HG02938 (cell line): Measurements from ENCODE around the gene RNU6-7.

ENCODE experiments used
- ATAC-seq: cut with Tn5 transposase; IDR thresholded peaks from one replicate; pipeline ENCODE4 v1.9.1; 2021; ENCODE audit warnings: mild to moderate bottlenecking, moderate library complexity; ENCODE audit not compliant: unreplicated experiment

The RNU6-7 gene

DNA sequence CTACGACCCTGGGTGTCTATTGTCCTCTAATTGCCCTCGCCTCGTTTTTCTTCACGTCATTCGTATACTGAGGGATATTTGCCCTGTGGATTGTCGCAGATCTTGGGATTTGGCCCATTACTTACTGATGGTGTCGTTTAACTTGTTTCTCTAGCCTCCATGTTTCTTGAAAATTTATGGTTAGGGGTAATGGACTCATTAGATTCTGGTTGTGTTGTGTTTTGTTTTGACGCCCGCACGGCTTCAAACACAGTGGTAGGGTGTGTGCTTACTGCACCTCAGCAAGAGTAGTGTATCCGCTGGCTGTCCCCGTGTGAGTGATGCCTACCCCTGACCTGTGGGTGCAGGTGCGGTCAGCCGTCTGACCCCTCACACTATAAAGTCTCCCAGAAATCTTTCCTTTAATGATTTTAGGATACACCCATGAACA is 2.1 kb downstream of the RNU6-7 start:
- ATAC-seq, result no peak

DNA sequence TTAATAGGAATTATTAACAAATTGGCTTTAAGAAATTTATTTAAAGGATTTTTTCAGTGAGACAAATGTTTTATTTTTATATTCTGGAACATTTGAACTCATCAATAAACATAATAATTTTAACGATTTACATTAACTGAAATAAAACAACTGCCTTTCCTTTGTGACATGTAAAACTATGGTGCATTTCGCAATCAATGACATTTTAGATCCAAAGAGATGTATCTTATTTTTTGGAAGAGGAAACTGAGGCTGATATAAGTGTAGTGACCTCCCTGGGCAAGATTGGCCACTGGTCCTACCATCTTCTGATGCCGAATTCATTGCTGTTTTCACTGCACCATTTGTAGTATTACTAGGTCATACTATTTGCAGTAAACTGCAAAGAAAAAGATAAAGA is 3.7 kb downstream of the RNU6-7 start:
- ATAC-seq, result no peak

DNA sequence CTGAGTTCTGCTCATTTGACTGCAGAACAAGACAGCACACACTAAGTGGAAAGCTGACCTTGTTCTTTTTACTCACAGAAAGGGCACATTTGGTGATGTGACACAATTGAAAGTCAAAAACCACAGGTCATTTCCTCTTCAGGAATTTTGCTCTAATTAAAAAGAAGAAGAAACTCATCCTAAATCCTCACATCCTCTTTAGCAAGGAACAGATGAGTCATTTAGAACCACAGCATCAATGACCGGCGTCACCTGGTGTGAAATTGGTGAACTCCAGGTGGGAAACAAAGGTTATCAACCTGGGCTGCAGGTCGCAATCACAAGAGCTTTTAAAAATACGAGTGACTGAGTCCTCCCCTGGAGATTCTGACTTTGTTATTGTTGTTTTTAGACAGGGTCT is 4.1 kb downstream of the RNU6-7 start:
- no peak for ATAC-seq

DNA sequence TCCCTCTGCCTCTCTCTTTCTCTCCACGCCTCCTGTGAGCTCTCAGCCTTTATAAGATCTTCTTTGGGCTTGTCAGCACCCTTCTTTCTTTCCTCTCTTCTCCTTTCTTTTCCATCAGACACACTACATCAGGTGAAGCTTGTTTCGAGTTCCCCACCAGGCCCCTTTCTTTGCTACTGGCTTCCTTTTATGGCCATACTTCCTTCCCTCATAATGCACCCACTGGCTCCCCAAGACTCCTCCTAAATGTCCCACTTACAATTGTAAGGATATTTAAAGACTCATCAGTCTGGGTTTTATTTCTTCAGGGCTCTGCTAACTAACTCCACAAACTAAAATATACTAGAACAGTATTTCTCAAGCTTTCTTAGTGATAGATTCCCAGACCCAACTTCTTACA is 4.7 kb downstream of the RNU6-7 start:
- no peak for ATAC-seq

DNA sequence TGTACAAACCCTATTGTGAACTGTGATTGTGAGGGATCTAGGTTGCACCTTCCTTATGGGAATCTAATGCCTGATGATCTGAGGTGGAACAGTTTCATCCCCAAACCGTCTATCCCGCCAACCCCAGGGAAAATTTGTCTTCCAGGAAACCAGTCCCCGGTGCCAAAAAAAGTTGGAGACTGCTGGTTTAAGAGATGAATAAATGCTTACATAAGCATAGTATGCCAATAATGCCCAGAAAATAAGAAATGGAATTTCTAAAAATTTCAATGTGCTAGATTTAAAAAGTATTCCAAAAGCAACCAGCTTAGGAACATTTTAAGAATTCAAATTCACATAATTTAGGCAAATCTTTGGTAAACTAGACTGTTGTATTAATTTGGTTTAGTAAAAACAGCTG is 6.6 kb downstream of the RNU6-7 start:
- ATAC-seq, result no peak

DNA sequence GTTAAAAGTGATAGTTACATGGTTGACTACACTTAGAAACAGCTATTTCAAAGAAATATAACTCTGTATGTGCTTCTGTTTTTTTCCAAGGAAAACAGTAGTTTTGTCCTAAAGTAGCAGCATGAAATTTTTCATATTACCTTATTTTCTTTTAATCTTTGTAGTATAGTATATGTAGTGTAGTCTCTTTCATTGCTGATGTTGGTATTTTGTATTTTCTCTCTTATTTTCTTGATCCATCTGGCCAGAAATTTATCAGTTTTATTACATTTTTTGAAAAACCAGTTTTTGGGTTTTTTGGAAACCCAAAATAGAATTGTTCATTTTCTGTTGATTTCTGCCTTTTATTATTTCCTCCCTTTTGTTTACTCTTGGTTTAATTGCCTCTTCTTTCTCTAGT is 7.6 kb downstream of the RNU6-7 start:
- ATAC-seq, result no peak

DNA sequence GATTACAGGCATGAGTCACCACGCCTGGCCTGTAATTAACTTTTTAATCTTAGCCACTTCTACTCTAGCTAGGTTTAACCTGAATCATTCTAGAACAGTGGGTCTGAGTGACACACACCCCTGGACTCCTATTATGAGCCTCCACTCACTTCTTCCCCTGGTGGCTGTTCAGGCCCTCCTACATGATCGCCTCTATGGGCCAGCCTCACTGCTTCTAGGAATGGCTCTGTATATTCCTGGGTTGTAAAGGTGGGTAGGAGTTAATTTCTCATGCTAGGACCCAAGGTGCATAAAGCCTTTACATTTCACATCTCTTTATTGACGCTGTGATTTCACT is 9.2 kb downstream of the RNU6-7 start:
- ATAC-seq, result no peak

DNA sequence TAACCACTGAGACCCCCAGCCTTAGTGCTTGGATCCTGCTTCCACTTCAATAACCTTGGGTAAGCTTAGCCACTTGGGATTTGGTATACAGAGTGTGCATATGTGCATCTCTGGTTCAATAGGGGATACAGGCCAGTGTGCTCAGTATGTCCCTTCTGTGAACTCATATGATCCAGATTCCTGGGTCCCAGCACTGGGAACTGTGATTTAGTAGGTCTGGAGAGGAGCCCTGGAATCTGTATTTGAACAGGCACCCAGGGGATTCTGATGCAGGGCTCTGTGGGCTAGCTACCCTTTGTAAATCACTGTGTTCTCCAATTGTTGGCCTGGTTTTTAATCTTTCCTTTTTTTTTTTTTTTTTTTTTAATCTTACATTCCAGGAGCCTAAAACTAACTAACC is 11.0 kb downstream of the RNU6-7 start:
- no peak for ATAC-seq

DNA sequence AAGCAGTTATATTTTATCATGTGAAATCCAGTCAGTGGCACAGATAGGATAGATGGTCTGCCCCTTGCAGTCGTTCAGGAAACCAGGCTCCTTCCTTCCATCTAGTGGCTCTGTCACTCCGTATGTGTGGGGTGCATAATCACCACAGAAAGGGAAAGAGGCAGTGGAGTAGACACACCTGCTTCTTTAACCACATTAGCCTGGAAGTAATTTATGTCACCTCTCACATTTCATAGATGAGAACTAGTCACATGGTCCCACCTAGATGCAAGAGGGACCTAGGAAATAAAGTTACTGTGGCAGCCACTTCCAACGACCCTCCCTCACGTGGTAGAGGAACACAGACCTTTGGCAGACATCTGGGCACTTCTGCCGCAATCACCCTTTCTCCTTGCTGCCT is 15.5 kb downstream of the RNU6-7 start:
- no peak for ATAC-seq

DNA sequence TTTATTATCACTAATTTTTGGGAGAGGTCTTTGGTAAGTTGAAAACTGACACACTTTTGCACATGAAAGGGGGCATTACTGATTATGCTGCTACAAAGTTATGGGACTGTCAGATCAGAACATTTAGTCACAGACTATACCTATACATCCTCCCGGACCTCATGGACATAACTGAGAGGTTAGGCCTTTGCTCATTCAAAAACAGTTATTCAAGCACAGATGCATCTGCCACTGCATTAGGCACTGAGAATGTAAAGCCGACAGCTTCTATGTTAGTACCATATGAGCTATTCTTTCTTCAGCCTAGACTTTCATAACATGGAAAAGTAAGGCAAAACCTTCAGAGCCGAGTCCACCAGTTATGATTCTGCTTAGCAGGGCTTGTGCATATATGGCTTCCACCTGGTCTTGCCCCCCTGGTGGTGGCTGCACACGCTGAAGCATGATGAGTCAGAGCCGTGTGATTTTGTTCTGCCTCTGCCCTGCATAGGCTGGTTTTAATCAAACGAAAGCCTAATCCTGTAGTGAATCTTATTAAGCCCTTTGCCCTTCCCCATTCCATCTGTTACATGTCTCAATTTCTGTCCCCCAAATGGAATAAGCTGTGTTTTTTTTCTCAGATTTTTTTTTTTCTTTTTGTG is 23.0 kb downstream of the RNU6-7 start:
- ATAC-seq, result peak; percentile 49

DNA sequence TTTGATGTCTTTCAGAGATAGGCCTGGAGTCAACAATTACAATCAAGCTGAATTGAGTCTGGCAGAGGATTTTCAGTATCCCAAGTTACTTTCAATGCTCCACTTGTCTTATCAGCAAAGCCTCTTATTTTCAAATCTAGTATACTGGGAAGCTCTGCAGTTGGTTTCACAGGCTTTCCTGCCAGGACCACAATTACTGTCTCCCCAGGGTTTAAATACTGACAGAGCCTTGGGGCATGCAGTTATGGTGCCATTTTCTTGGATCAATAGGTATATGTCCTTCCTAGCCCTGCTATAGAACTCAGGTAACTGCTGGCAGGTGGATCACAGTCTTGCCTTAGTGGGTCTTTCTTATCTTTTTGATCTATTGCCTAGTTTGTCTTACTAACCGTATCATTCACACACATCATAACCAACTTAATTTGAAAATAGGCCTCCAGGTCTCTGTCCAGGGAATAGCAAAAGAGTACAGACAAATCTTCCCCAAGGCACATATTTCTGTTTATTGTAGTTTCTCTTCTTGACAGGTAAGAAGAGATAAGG is 23.6 kb downstream of the RNU6-7 start:
- ATAC-seq, result no peak

DNA sequence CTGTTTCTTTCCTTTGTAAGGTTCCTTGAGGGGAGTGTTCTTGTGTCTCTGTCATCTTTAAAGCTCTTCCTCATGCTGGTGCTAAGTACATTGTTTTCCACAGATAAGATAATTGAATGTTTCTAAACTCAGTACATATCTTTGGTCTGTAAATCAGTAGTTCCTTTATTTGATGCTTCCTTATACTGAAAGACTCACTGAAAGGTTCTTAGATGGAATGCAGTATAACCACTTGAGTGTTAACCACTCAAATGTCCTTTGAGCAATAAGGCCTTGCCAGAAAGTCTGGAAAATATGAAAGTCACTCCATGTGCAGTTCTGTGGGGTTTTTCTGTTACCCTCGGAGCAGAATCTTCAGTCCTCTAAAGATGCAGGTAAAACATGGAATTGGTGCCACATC is 24.2 kb downstream of the RNU6-7 start:
- no peak for ATAC-seq

DNA sequence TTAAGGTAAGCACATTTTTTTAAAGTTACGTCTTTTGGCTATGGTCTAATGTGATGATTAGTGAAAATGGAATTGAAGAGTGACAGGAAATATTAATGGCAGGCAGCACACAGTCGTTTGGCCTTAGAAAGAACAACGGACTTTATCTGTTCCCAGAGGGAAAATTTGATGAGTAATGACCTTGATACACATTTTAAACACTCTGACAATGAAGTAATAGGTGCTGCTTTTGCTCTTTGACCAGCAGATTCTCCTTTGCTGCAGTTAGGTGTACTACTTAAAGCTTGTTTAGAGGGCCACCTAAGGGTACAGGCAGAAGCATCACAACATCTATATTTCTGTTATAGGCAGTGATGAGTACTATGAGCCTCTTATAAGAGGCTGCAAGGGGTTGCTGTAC is 28.3 kb downstream of the RNU6-7 start:
- no peak for ATAC-seq

DNA sequence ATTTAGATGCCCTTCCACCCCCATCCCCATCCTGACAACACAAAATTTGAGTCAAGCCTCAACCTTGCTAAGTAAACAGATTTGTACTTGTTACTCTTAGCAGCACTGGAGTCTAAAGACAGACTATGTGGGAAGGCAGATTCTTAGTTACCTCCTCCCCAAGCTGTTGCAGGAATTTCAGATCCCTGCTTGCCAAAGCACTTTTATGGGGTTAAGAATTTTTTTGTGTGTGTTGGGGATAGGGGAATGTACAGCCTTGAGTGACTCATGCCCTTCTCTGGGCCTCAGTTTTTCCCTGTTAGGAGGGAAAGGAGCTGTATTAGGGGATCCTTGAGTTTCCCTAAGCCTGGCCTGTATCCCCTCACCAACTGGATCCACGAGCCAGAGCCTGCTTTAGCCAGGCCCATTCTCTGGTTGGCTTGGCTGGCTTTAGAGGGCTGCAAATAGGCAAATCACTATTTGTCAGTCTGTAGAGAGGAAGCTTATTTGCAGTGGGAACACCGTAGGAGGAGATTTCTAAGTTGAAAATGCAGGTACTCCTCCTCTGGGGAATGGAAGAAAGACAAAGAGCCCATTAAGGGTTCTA is 28.9 kb downstream of the RNU6-7 start:
- ATAC-seq, result no peak

DNA sequence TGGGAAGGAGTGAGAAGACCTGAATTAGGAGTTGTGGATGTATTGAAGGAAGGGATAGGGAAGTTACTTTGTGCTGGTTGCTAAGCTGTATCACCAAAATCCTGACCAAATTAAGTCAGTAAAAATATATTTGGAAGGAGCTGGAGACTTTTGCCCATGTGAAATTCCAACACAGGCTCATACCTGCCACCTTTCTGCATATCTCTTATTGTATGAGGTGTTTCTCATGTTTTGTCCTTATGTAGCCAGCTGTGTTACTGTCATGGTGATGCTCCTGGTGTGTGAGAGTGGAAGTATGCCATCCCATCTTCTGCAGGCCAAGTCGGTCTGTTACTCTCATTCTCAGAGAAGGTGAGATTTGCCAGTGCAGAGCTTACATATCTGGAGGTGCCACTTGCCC is 30.6 kb downstream of the RNU6-7 start:
- ATAC-seq, result no peak

DNA sequence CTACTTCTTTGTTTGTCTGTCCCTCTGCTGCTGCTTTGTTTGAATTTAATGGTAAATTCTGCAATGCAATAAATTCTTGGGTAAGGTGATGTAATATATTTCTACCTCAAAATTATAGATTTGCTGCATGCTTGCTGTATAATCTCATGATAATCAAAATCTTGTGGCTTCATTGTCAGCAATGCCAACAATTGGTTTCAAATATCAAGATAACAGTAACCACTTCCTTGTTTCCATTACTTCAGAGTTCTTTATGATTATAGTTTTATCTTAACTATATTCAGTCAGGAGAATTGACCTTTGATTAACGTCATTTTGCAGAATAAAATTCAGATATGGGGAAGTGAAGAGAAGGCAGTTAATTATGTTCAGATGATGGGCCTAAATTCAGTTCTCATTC is 31.4 kb downstream of the RNU6-7 start:
- no peak for ATAC-seq

DNA sequence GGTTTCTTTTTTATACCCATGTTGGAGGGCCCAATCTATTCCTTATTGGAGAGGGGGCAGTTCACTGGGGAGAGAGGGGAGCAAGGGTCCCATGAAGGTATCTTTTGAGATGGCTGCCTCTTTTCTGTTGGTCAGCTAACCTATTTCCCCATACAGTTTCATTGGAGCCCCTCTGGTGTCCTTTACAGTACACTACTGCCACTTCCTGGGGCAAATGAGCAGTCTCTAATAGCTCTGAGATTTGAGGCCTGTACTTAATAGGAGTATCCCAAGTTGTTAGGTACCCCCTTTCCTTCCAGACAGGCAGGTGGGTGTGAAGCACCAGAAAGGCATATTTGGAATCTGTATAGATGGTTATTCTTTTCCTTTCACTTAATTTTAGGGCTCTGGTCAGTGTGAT is 42.6 kb downstream of the RNU6-7 start:
- no peak for ATAC-seq

DNA sequence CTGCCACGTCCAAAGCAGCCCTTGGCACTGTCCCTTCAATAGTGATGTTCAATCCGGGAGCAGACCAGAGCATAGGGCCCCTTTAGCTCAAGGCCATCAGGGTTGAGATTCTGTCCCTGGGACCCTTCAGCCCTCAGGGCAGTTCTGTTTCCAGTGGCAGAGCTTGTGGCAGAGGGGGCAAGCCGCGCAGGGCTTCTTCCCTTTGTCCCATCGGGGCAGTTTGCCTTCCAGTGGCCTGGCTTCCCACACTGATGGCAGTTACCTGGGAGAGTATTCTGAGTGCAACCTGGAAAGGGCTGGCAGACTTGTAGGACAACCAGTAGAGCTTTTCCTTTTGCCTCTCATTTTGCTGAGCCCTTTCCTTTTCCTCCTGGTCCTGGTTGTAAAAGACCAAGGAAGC is 44.9 kb downstream of the RNU6-7 start:
- no peak for ATAC-seq

DNA sequence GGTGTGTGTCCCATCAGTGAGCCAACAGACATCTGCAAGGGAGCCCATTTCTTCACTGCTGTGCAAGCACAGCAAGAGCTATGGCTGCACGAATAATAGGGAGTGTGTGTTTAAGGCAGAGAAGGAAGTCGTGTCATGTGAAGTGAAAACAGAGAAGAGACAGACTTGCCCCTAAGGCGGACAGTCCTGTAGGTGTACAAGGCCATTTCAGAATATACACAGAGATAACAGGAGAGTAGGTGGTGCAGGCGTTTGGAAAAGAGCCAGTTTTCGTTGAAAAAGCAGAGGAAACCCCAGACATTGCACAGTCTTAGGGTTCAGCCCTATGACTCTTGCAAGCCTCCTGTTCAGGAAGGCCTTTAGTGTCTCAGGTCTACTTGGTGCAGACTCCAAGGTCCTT is 47.5 kb downstream of the RNU6-7 start:
- ATAC-seq, result no peak

DNA sequence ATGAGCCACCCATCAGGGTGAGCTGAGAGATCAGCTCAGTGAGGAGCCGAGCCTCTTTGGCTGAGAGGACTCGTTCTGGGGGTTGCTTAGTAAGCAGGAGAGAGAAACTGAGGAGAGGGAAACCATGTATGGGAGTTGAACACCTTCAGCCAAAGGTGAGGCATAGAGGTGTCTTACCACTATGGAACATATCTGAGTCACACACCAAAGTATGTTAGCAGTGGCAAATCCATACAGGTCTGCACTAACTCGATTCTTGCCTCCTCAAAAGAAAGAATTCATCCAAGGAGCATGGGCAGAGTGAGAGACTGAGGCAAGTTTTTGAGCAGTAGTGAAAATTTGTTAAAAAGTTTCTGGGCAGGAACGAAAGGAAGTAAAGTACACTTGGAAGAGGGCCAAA is 47.9 kb downstream of the RNU6-7 start:
- ATAC-seq, result no peak

DNA sequence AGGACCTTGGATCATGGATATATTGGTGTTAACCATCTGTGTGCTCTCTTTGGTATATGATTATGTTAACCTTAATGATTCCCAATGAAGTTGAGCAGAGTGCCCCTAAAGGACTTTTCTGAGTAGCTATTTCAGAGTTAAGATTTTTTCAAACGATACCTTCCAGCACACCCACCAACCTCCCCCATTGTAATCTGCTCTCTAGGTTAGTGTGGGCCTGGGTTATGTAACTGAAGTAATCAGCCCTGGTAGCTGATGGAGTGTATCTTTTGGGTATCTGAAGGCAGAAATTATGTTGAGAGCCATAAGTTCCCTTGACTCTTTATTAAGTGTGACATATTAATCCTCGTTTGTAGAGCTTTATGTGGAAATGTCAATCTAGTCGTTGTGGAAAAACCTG is 48.8 kb downstream of the RNU6-7 start:
- no peak for ATAC-seq

DNA sequence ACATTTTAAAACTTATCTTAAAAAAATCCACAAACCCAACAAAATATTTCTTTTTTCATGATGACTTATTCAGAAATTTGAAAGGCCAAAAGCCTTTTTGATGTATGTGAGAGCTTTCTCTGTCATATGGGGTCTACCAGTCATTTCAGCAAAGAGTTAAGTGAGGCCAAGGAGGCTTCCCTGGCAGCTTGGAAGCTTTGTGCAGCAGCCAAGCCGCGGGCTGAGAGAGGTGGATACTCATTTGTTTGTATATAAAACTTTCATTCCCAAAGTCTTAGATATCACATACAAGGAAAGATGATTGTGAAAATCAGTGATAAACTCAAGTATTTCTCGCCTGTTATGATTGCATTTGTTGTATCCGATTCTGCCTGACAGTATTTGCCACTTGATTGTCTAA is 49.7 kb downstream of the RNU6-7 start:
- ATAC-seq, result no peak
